Spleen (tissue), 11 donors: ENCODE data around the gene BOD1L2. TPM values are rescaled to one million over a fixed set of nuclear protein-coding genes. Genes with fewer than 3 reads are reported as not detected.

Experiments
- DNase-seq: peaks from one replicate; pipeline ENCODE4 v3.0.0-alpha.2; 2020
- H3K27ac ChIP-seq, 8 donors: fragments of 200-600 bp; sonication (generic) in 7 of 8; 1 replicate in 4 of 8; 2 replicates in 4 of 8; pipeline versions ENCODE4 v1.5.0 to v1.8.0; 2016 to 2021; ENCODE audit warnings: inconsistent platforms in 4 of 8, mild to moderate bottlenecking in 4 of 8, moderate library complexity in 1 of 8
- H3K27me3 ChIP-seq, 7 donors: fragments of 200-600 bp; sonication (generic) in 6 of 7; replicated peaks in 1 of 7; 1 replicate in 4 of 7; 2 replicates in 3 of 7; pipeline versions ENCODE4 v1.5.0 to v1.8.0; 2016 to 2021; ENCODE audit warnings: inconsistent platforms in 3 of 7, mild to moderate bottlenecking in 1 of 7
- H3K36me3 ChIP-seq, 6 donors: fragments of 200-600 bp; sonication (generic) in 5 of 6; 1 replicate in 4 of 6; 2 replicates in 2 of 6; pipeline versions ENCODE4 v1.5.0 to v1.8.0; 2016 to 2021; ENCODE audit warnings: inconsistent platforms in 2 of 6
- H3K4me1 ChIP-seq, 6 donors: fragments of 200-600 bp; sonication (generic) in 5 of 6; 1 replicate in 3 of 6; 2 replicates in 3 of 6; pipeline versions ENCODE4 v1.5.0 to v1.8.0; 2016 to 2021; ENCODE audit warnings: inconsistent platforms in 3 of 6
- H3K4me3 ChIP-seq, 8 donors: fragments of 200-600 bp; sonication (generic) in 7 of 8; 1 replicate in 4 of 8; 2 replicates in 4 of 8; pipeline versions ENCODE4 v1.5.0 to v1.8.0; 2016 to 2021; ENCODE audit warnings: inconsistent platforms in 4 of 8, mild to moderate bottlenecking in 4 of 8, moderate library complexity in 2 of 8
- H3K9me3 ChIP-seq, 8 donors: fragments of 200-600 bp; sonication (generic) in 7 of 8; 1 replicate in 4 of 8; 2 replicates in 4 of 8; pipeline versions ENCODE4 v1.5.0 to v1.8.0; 2016 to 2021; ENCODE audit warnings: inconsistent platforms in 4 of 8
- CTCF ChIP-seq, 11 experiments: fragments of 200-600 bp in 7 of 11; fragments of 450-650 bp in 4 of 11; sonication (generic) in 4 of 11; IDR thresholded peaks in 8 of 11; conservative IDR thresholded peaks in 3 of 11; 1 replicate in 7 of 11; 2 replicates in 4 of 11; pipeline versions ENCODE4 v1.4.0 to v1.8.0; 2016 to 2021; ENCODE audit warnings: antibody characterized with exemption in 11 of 11, inconsistent platforms in 4 of 11, mild to moderate bottlenecking in 1 of 11
- POLR2A ChIP-seq, 3 donors: fragments of 450-650 bp; IDR thresholded peaks; one replicate each; pipeline ENCODE4 v1.5.1; 2017; ENCODE audit warnings: antibody characterized with exemption in 3 of 3, mild to moderate bottlenecking in 1 of 3
- POLR2AphosphoS5 ChIP-seq, 3 donors: sonication (generic); formaldehyde crosslinking; IDR thresholded peaks; one replicate each; pipeline ENCODE4 v1.5.1; 2017; ENCODE audit warnings: antibody characterized with exemption in 3 of 3
- WGBS, 5 donors: extraction: QIAGEN DNeasy Blood & Tissue Kit in 3 of 5; methylation state at CpG; one replicate each; pipeline versions ENCODE4 v1.1.5 to v1.1.7; 2013 to 2018; 5-methylcytosine and 5-hydroxymethylcytosine counted together
- intact Hi-C: fragments of 100-400 bp; cut with DNase I; formaldehyde crosslinking; loops from one replicate; pipeline ENCODE4 v1.15.0; 2023; ENCODE audit warnings: low total_unique reads
- polyA plus RNA-seq, 3 donors: library from polyadenylated mRNA; stranded (reverse); fragments of 200-250 nt; gene quantifications; one replicate each; pipeline ENCODE4 v1.2.1, GENCODE V29; 2013
- total RNA-seq, 7 donors: library from RNA; depleted of rRNA in 3 of 7; stranded (reverse); fragments of >200 nt in 3 of 7; fragmentation: NEBNext Ultra II Directional in 4 of 7; extraction: Animal tissue kit (Norgen Biotek cat#: 25700) in 4 of 7; gene quantifications; one replicate each; pipeline versions ENCODE4 v1.1.0 to v1.2.1, GENCODE V29; 2016 to 2021
- donor health status: healthy with polysubstance abuse.
- donor health status: DM: no; HTN: no; CAD: no; lungs with moderate emphysema.
- donor health status: DM: no; HTN: no; CAD: no.
- donor health status: Bipolar disorder and iron deficiency.
- donor health status: healthy.
- donor health status: DM: no; HTN: no; CAD: no.
- donor health status: DM: yes; HTN: yes; CAD: no.

The BOD1L2 gene
- total and polyA plus RNA-seq, 10 donors, result not detected

- 55 to 76% (median 71%) methylated on average over 3 of the region's 3 CpGs for WGBS, 5 donors
- H3K36me3 ChIP-seq, result no peaks in the 10 kb centered on the region
- peaks cover 0 to 25% (median 0%) of the 10 kb centered on the region in 7 donors for H3K27me3 ChIP-seq
- no peak for DNase-seq
- H3K4me3 ChIP-seq, result no peak overlapping the region
- TF ChIP-seq POLR2AphosphoS5 (IDR thresholded peaks at IDR 0.05) (no peak), POLR2A (IDR thresholded peaks at IDR 0.05) (no peak), CTCF (IDR thresholded peaks at IDR 0.05 in 8 of 11, conservative IDR thresholded peaks at IDR 0.05 in 3 of 11) (no peak)
- no peak overlapping the region for H3K27ac ChIP-seq
- intact Hi-C loops, result no loop called here
- H3K9me3 ChIP-seq, result peaks cover 0 to 8% (median 0%) of the 10 kb centered on the region in 8 donors
- H3K4me1 ChIP-seq, result no peaks in the 10 kb centered on the region
These were observed 47.7 kb downstream of the BOD1L2 start for GRCh38 chr18:57194622-57195021.

GRCh38 chr18:57195341-57195740, 48.5 kb downstream of the BOD1L2 start:
- 71 to 86% (median 76%) methylated on average over 1 of the region's 1 CpG for WGBS, 5 donors
- H3K27me3 ChIP-seq, result peaks cover 0 to 25% (median 0%) of the 10 kb centered on the region in 7 donors
- intact Hi-C loops, result no loop called here
- no peak overlapping the region for H3K4me3 ChIP-seq
- H3K36me3 ChIP-seq, result no peaks in the 10 kb centered on the region
- H3K27ac ChIP-seq, result no peak overlapping the region
- TF ChIP-seq POLR2A (IDR thresholded peaks at IDR 0.05), result no peak
- TF ChIP-seq POLR2AphosphoS5 (IDR thresholded peaks at IDR 0.05), result no peak
- no peak for TF ChIP-seq CTCF (IDR thresholded peaks at IDR 0.05 in 8 of 11, conservative IDR thresholded peaks at IDR 0.05 in 3 of 11)
- H3K4me1 ChIP-seq, result no peaks in the 10 kb centered on the region
- DNase-seq, result no peak
- peaks cover 0 to 8% (median 0%) of the 10 kb centered on the region in 8 donors for H3K9me3 ChIP-seq

GRCh38 chr18:57197261-57197660, 50.4 kb downstream of the BOD1L2 start:
- no peak for DNase-seq
- Histone ChIP-seq H3K36me3 (no peaks in the 10 kb centered on the region), H3K27ac (no peak overlapping the region), H3K4me1 (no peaks in the 10 kb centered on the region), H3K9me3 (no peaks in the 10 kb centered on the region), H3K27me3 (peaks cover 0 to 32% (median 0%) of the 10 kb centered on the region in 7 donors), H3K4me3 (no peak overlapping the region)
- WGBS, 5 donors, result 38 to 62% (median 43%) methylated on average over 1 of the region's 1 CpG
- TF ChIP-seq POLR2AphosphoS5 (IDR thresholded peaks at IDR 0.05), result no peak
- TF ChIP-seq CTCF (IDR thresholded peaks at IDR 0.05 in 8 of 11, conservative IDR thresholded peaks at IDR 0.05 in 3 of 11), result no peak
- TF ChIP-seq POLR2A (IDR thresholded peaks at IDR 0.05), result no peak
- intact Hi-C loops, result no loop called here

GRCh38 chr18:57198073-57198472, 51.2 kb downstream of the BOD1L2 start:
- Histone ChIP-seq H3K36me3 (no peaks in the 10 kb centered on the region), H3K4me3 (no peak overlapping the region), H3K4me1 (no peaks in the 10 kb centered on the region), H3K9me3 (no peaks in the 10 kb centered on the region), H3K27me3 (peaks cover 0 to 29% (median 0%) of the 10 kb centered on the region in 7 donors), H3K27ac (no peak overlapping the region)
- TF ChIP-seq POLR2AphosphoS5 (IDR thresholded peaks at IDR 0.05), result no peak
- no peak for TF ChIP-seq CTCF (IDR thresholded peaks at IDR 0.05 in 8 of 11, conservative IDR thresholded peaks at IDR 0.05 in 3 of 11)
- TF ChIP-seq POLR2A (IDR thresholded peaks at IDR 0.05), result no peak
- no peak for DNase-seq
- WGBS, 5 donors, result 50 to 74% (median 67%) methylated on average over 1 of the region's 1 CpG
- intact Hi-C loops, result no loop called here

Other genes starting within 250 kb of the BOD1L2 start
- gene ST8SIA3, start 205.5 kb downstream of the BOD1L2 start, total RNA-seq, result not detected
- not detected for gene ST8SIA3, start 205.5 kb downstream of the BOD1L2 start, polyA plus RNA-seq